Skeletal muscle satellite cell (primary cell): Measurements from ENCODE around the gene SLC25A29.
"Not testable (repeated sequence)": the region's sequence is repeated elsewhere in the genome, so short reads cannot be mapped to it uniquely, and the experiment has no call there.

ENCODE experiments used
- H3K27me3 ChIP-seq: 2 replicates; pipeline ENCODE4 v1.7.0; 2013; ENCODE audit warnings: low read length; ENCODE audit not compliant: control insufficient read depth, insufficient read depth
- H3K36me3 ChIP-seq: 2 replicates; pipeline ENCODE4 v1.7.0; 2013; ENCODE audit warnings: mild to moderate bottlenecking, control low read depth, low read length; ENCODE audit not compliant: insufficient read depth
- H3K4me1 ChIP-seq: 2 replicates; pipeline ENCODE4 v1.7.0; 2013; ENCODE audit warnings: low read length; ENCODE audit not compliant: control insufficient read depth, insufficient read depth
- H3K4me2 ChIP-seq: 2 replicates; pipeline ENCODE4 v1.7.0; 2013; ENCODE audit warnings: mild to moderate bottlenecking, low read length
- H3K4me3 ChIP-seq: 2 replicates; pipeline ENCODE4 v1.7.0; 2013; ENCODE audit warnings: low read length
- H3K9ac ChIP-seq: 2 replicates; pipeline ENCODE4 v1.7.0; 2013; ENCODE audit warnings: mild to moderate bottlenecking, low read depth, low read length, moderate library complexity
- H3K9me3 ChIP-seq: replicated peaks from 2 replicates; pipeline ENCODE4 v1.7.0; 2013; ENCODE audit warnings: mild to moderate bottlenecking, control low read depth, low read length

SLC25A29 gene

GRCh38 chr14:100317912-100318808, 11.9 kb upstream of the SLC25A29 start:
- Histone ChIP-seq H3K27me3 (no peaks in the 10 kb centered on the region), H3K36me3 (no peaks in the 10 kb centered on the region), H3K9ac (peak overlapping the region; percentile 68), H3K4me3 (peak overlapping the region; percentile 43), H3K4me2 (peak overlapping the region; percentile 73), H3K4me1 (peaks cover 4% of the 10 kb centered on the region), H3K9me3 (no peaks in the 10 kb centered on the region)

- Histone ChIP-seq H3K9ac (no peak overlapping the region), H3K4me1 (peaks cover 4% of the 10 kb centered on the region), H3K9me3 (no peaks in the 10 kb centered on the region), H3K36me3 (no peaks in the 10 kb centered on the region), H3K4me2 (no peak overlapping the region), H3K27me3 (no peaks in the 10 kb centered on the region), H3K4me3 (no peak overlapping the region)
These were observed 11.1 kb upstream of the SLC25A29 start for GRCh38 chr14:100317389-100317788.

GRCh38 chr14:100314724-100315123, 8.5 kb upstream of the SLC25A29 start:
- no peak overlapping the region for H3K4me2 ChIP-seq
- H3K27me3 ChIP-seq = no peaks in the 10 kb centered on the region
- H3K4me3 ChIP-seq = no peak overlapping the region
- H3K9ac ChIP-seq = no peak overlapping the region
- H3K9me3 ChIP-seq = no peaks in the 10 kb centered on the region
- H3K4me1 ChIP-seq = peaks cover 4% of the 10 kb centered on the region
- no peaks in the 10 kb centered on the region for H3K36me3 ChIP-seq

GRCh38 chr14:100313464-100314230, 7.4 kb upstream of the SLC25A29 start:
- no peak overlapping the region for H3K4me3 ChIP-seq
- no peak overlapping the region for H3K9ac ChIP-seq
- H3K27me3 ChIP-seq = no peaks in the 10 kb centered on the region
- H3K9me3 ChIP-seq = no peaks in the 10 kb centered on the region
- peaks cover 9% of the 10 kb centered on the region for H3K4me1 ChIP-seq
- H3K36me3 ChIP-seq = no peaks in the 10 kb centered on the region
- no peak overlapping the region for H3K4me2 ChIP-seq

GRCh38 chr14:100312877-100313400, 6.7 kb upstream of the SLC25A29 start:
- Histone ChIP-seq H3K9me3 (no peaks in the 10 kb centered on the region), H3K9ac (no peak overlapping the region), H3K4me3 (no peak overlapping the region), H3K36me3 (no peaks in the 10 kb centered on the region), H3K4me2 (no peak overlapping the region), H3K4me1 (peaks cover 7% of the 10 kb centered on the region), H3K27me3 (no peaks in the 10 kb centered on the region)

- not testable (repeated sequence) for H3K9ac ChIP-seq, H3K4me3 ChIP-seq
These were observed 6.0 kb upstream of the SLC25A29 start for GRCh38 chr14:100312110-100312876.

GRCh38 chr14:100309028-100309737, 2.9 kb upstream of the SLC25A29 start:
- Histone ChIP-seq H3K4me2 (no peak overlapping the region), H3K4me3 (no peak overlapping the region), H3K36me3 (no peaks in the 10 kb centered on the region), H3K4me1 (peaks cover 17% of the 10 kb centered on the region), H3K9ac (no peak overlapping the region), H3K27me3 (no peaks in the 10 kb centered on the region), H3K9me3 (no peaks in the 10 kb centered on the region)

More at GRCh38 chr14:100312110-100312876, 6.0 kb upstream of the SLC25A29 start:
- H3K36me3 ChIP-seq, H3K4me2 ChIP-seq, H3K4me1 ChIP-seq, H3K27me3 ChIP-seq, H3K9me3 ChIP-seq: not testable (repeated sequence)

- not testable (repeated sequence) for H3K9me3 ChIP-seq, H3K27me3 ChIP-seq, H3K9ac ChIP-seq, H3K4me2 ChIP-seq, H3K4me3 ChIP-seq, H3K36me3 ChIP-seq
- H3K4me1 ChIP-seq = peaks cover 17% of the 10 kb centered on the region
These were observed 2.2 kb upstream of the SLC25A29 start for GRCh38 chr14:100308427-100308792.

- H3K27me3 ChIP-seq = no peaks in the 10 kb centered on the region
- peak overlapping the region; percentile 89 for H3K9ac ChIP-seq
- H3K4me2 ChIP-seq = peak overlapping the region; percentile 99
- no peaks in the 10 kb centered on the region for H3K36me3 ChIP-seq
- H3K4me1 ChIP-seq = peaks cover 17% of the 10 kb centered on the region
- H3K4me3 ChIP-seq = peak overlapping the region; percentile 96
- no peaks in the 10 kb centered on the region for H3K9me3 ChIP-seq
These were observed 1.7 kb upstream of the SLC25A29 start for GRCh38 chr14:100307766-100308426.

- H3K9me3 ChIP-seq = no peaks in the 10 kb centered on the region
- H3K9ac ChIP-seq = peak overlapping the region; percentile 89
- H3K27me3 ChIP-seq = no peaks in the 10 kb centered on the region
- peaks cover 17% of the 10 kb centered on the region for H3K4me1 ChIP-seq
- H3K4me2 ChIP-seq = peak overlapping the region; percentile 99
- peak overlapping the region; percentile 96 for H3K4me3 ChIP-seq
- H3K36me3 ChIP-seq = no peaks in the 10 kb centered on the region
These were observed 938 bp upstream of the SLC25A29 start for GRCh38 chr14:100306998-100307765.
